Naive thymus-derived CD4-positive, alpha-beta T cell (primary cell): ENCODE data around the gene CHD9. TPM values are rescaled to one million over a fixed set of nuclear protein-coding genes. Genes with fewer than 3 reads are reported as not detected.

Experiments used
- ATAC-seq: fragments of 150-1000 bp; cut with Tn5 transposase; 2 replicates; pipeline ENCODE4 v1.10.0; 2021; ENCODE audit warnings: mild to moderate bottlenecking, moderate library complexity
- CTCF ChIA-PET: fragments of 350-600 bp; sonication (Branson Sonifier 250); formaldehyde crosslinking; loops from one replicate; lab custom pipeline; 2021; ENCODE audit warnings: antibody characterized with exemption; lab: Charles Lee
- POLR2A ChIA-PET: fragments of 350-600 bp; sonication (Branson Sonifier 250); formaldehyde crosslinking; loops from one replicate; lab custom pipeline; 2021; ENCODE audit warnings: antibody characterized with exemption, inconsistent platforms; lab: Charles Lee
- DNase-seq, 9 donors: peaks; one replicate each; pipeline versions ENCODE4 v3.0.0 to v3.0.0-alpha.2; 2020 to 2022; ENCODE audit warnings: mixed read lengths in 1 of 9
- H3K27ac ChIP-seq: one replicate; pipeline ENCODE4 v1.7.0; 2013; ENCODE audit warnings: mild to moderate bottlenecking, low read depth, low read length, moderate library complexity
- H3K27me3 ChIP-seq, 2 donors: one replicate each; pipeline ENCODE4 v1.7.0; 2013; ENCODE audit warnings: low read length in 2 of 2, mild to moderate bottlenecking in 2 of 2, moderate library complexity in 2 of 2; ENCODE audit not compliant: control insufficient read depth in 2 of 2, insufficient read depth in 2 of 2
- H3K36me3 ChIP-seq, 3 experiments: 1 replicate in 2 of 3; 2 replicates in 1 of 3; pipeline ENCODE4 v1.7.0; 2013; ENCODE audit warnings: low read length in 3 of 3, mild to moderate bottlenecking in 3 of 3, moderate library complexity in 1 of 3; ENCODE audit not compliant: insufficient read depth in 3 of 3, control insufficient read depth in 2 of 3
- H3K4me1 ChIP-seq, 2 donors: one replicate each; pipeline ENCODE4 v1.7.0; 2013; ENCODE audit warnings: low read length in 2 of 2, mild to moderate bottlenecking in 2 of 2, moderate library complexity in 1 of 2; ENCODE audit not compliant: control insufficient read depth in 2 of 2, insufficient read depth in 2 of 2
- H3K4me3 ChIP-seq: 2 replicates; pipeline ENCODE4 v1.7.0; 2013; ENCODE audit warnings: mild to moderate bottlenecking, low read length
- H3K9me3 ChIP-seq, 3 experiments: 1 replicate in 2 of 3; 2 replicates in 1 of 3; pipeline ENCODE4 v1.7.0; 2013; ENCODE audit warnings: low read length in 3 of 3; ENCODE audit not compliant: control insufficient read depth in 2 of 3
- H3K27ac Mint-ChIP-seq, 9 donors: one replicate each; pipeline ENCODE4 v1.8.0; 2020 to 2022; ENCODE audit warnings: mixed read lengths in 9 of 9, mild to moderate bottlenecking in 8 of 9, moderate library complexity in 5 of 9, inconsistent platforms in 2 of 9
- H3K27me3 Mint-ChIP-seq, 5 donors: one replicate each; pipeline ENCODE4 v1.8.0; 2021 to 2022; ENCODE audit warnings: mixed read lengths in 5 of 5, mild to moderate bottlenecking in 1 of 5
- H3K36me3 Mint-ChIP-seq, 5 donors: one replicate each; pipeline ENCODE4 v1.8.0; 2020 to 2022; ENCODE audit warnings: mixed read lengths in 5 of 5, mild to moderate bottlenecking in 3 of 5, inconsistent platforms in 1 of 5
- H3K4me1 Mint-ChIP-seq, 7 donors: one replicate each; pipeline ENCODE4 v1.8.0; 2020 to 2022; ENCODE audit warnings: mixed read lengths in 7 of 7, mild to moderate bottlenecking in 3 of 7, inconsistent platforms in 1 of 7
- H3K4me3 Mint-ChIP-seq, 10 donors: one replicate each; pipeline ENCODE4 v1.8.0; 2020 to 2022; ENCODE audit warnings: mild to moderate bottlenecking in 10 of 10, mixed read lengths in 10 of 10, moderate library complexity in 6 of 10, inconsistent platforms in 2 of 10
- H3K9me3 Mint-ChIP-seq, 11 donors: one replicate each; pipeline ENCODE4 v1.8.0; 2020 to 2022; ENCODE audit warnings: mixed read lengths in 11 of 11, mild to moderate bottlenecking in 4 of 11, inconsistent platforms in 1 of 11, moderate library complexity in 1 of 11
- intact Hi-C, 2 donors: fragments of 100-400 bp; cut with micrococcal nuclease; formaldehyde crosslinking; loops; one replicate each; pipeline ENCODE4 v1.15.1; 2023
- polyA plus RNA-seq, 2 donors: library from polyadenylated mRNA; unstranded; fragments of 300-500 nt; fragmentation: Illumina TruSeq; gene quantifications; one replicate each; pipeline ENCODE4 v1.2.3, GENCODE V29; 2021
- total RNA-seq, 6 experiments: library from RNA in 5 of 6; stranded (reverse) in 5 of 6; gene quantifications; 1 replicate in 5 of 6; 2 replicates in 1 of 6; pipeline ENCODE4 v1.2.3 and lab custom pipeline; 2021 to 2026

Gene CHD9
- total and polyA plus RNA-seq, 7 experiments from 2014 or later, result 23.8 to 46.4 (median 30.6) TPM

DNA sequence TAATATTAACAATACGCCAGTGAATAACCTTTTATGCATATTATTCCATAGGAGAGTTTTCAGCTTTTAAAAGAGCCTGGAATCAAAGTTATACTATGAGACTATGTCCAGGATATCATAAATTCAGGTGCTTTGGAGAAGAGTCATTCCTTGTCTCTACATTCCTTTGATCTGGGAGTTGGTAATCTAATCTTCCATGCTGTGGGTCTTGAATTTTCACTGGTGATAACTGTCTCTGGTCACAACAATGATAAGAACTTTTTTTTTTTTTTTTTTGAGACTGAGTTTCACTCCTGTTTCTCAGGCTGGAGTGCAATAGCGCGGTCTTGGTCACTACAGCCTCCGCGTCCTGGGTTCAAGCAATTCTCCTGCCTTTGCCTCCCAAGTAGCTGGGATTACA, 50.8 kb downstream of the CHD9 start:
- H3K4me3 Mint-ChIP-seq, result no peak overlapping the region
- H3K4me1 Mint-ChIP-seq, result peaks cover 0 to 4% (median 3%) of the 10 kb centered on the region in 7 donors
- intact Hi-C loops, result no loop called here
- peaks cover 0 to 2% (median 0%) of the 10 kb centered on the region in 11 donors for H3K9me3 Mint-ChIP-seq
- H3K27ac Mint-ChIP-seq, result no peak overlapping the region
- Histone ChIP-seq H3K4me3 (no peak overlapping the region), H3K27me3 (no peaks in the 10 kb centered on the region), H3K4me1 (no peaks in the 10 kb centered on the region), H3K9me3 (no peaks in the 10 kb centered on the region), H3K36me3 (no peaks in the 10 kb centered on the region), H3K27ac (no peak overlapping the region)
- ATAC-seq (no peak), DNase-seq (no peak)
- peaks cover 0 to 3% (median 0%) of the 10 kb centered on the region in 5 donors for H3K36me3 Mint-ChIP-seq
- H3K27me3 Mint-ChIP-seq, result no peaks in the 10 kb centered on the region
- POLR2A ChIA-PET, result no interaction called here
- CTCF ChIA-PET, result no interaction called here

DNA sequence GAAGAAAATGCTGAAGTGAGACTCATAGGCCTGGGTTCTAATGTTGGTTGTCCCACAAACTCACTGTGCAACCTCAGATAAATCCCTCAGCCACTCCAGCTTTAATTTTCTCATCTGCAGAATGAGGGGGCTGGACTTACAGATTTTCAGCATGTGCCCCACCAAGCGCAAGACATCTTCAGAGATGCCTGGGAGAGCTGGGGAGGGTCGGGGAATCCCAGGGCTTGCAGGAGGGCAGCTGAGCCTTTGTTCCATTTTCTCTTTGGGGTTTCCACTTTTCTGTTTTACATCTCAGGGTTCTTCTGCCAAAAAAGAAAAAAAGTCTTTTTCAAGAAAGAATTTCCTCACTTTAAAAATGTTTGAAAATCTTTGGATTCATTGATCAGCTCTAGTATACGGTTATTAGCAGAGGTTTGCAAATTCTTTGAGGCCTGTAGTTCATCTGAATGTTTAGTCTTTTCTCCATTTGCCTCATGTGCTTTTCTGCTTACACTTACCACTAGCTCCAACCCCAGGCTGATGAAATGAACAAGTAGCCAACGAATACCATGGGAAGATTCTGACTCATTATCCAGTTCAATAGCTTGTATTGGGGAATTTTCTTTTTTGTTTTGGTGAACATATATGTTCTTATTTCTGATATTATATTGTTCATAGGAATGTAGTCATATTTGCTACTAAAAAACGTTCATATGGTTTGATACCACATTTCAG, 56.4 kb downstream of the CHD9 start:
- H3K27me3 ChIP-seq, result no peaks in the 10 kb centered on the region
- H3K36me3 Mint-ChIP-seq, result no peaks in the 10 kb centered on the region
- H3K9me3 Mint-ChIP-seq, result peaks cover 0 to 2% (median 0%) of the 10 kb centered on the region in 11 donors
- DNase-seq, result no peak
- ChIA-PET POLR2A (interaction anchor here (0.7 kb wide), 1 partner anchor 19 kb away, joined by 3 read pairs; no protein-coding TSS in a partner anchor), CTCF (no interaction called here)
- H3K27ac Mint-ChIP-seq, result no peak overlapping the region
- intact Hi-C loops, result no loop called here
- H3K4me3 ChIP-seq, result no peak overlapping the region
- H3K4me1 Mint-ChIP-seq, result no peaks in the 10 kb centered on the region
- H3K36me3 ChIP-seq, result no peaks in the 10 kb centered on the region
- no peaks in the 10 kb centered on the region for H3K4me1 ChIP-seq
- no peaks in the 10 kb centered on the region for H3K9me3 ChIP-seq
- H3K4me3 Mint-ChIP-seq, result no peak overlapping the region
- H3K27me3 Mint-ChIP-seq, result no peaks in the 10 kb centered on the region
- ATAC-seq, result no peak
- H3K27ac ChIP-seq, result no peak overlapping the region

- ATAC-seq (no peak), DNase-seq (no peak)
- H3K4me1 Mint-ChIP-seq, result no peaks in the 10 kb centered on the region
- no peak overlapping the region for H3K27ac Mint-ChIP-seq
- POLR2A ChIA-PET, result interaction anchor here (0.7 kb wide), 1 partner anchor 18 kb away, joined by 3 read pairs; no protein-coding TSS in a partner anchor
- H3K27me3 Mint-ChIP-seq, result no peaks in the 10 kb centered on the region
- Histone ChIP-seq H3K36me3 (no peaks in the 10 kb centered on the region), H3K9me3 (no peaks in the 10 kb centered on the region), H3K27ac (no peak overlapping the region), H3K4me1 (no peaks in the 10 kb centered on the region), H3K4me3 (no peak overlapping the region), H3K27me3 (no peaks in the 10 kb centered on the region)
- peaks cover 0 to 2% (median 0%) of the 10 kb centered on the region in 11 donors for H3K9me3 Mint-ChIP-seq
- H3K36me3 Mint-ChIP-seq, result peaks cover 0 to 3% (median 0%) of the 10 kb centered on the region in 5 donors
- CTCF ChIA-PET, result no interaction called here
- H3K4me3 Mint-ChIP-seq, result no peak overlapping the region
- intact Hi-C loops, result no loop called here
Observed at GRCh38 chr16:53112015-53112414, 57.2 kb downstream of the CHD9 start.

DNA sequence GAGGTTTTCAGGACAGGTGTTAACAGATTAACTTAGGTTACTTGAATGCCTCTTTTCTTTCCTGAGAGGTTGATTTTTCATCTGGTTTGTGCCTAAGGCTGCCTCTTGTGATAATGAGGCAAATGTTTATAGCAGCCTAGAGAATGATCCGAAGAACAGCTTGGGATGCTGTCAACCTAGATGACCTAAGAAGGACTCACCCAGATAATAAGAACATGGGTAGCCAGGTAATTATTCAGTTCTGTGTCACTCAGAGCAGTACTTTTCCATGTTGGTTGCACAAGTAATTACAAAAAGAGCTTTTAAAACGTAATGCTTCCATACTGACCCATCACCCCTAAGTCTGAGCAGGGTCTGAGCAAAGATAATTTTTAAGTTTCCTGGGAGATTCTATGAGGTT, 60.3 kb downstream of the CHD9 start:
- H3K4me1 Mint-ChIP-seq, result no peaks in the 10 kb centered on the region
- Histone ChIP-seq H3K4me1 (no peaks in the 10 kb centered on the region), H3K27me3 (no peaks in the 10 kb centered on the region), H3K27ac (no peak overlapping the region), H3K36me3 (no peaks in the 10 kb centered on the region), H3K9me3 (no peaks in the 10 kb centered on the region), H3K4me3 (no peak overlapping the region)
- H3K4me3 Mint-ChIP-seq, result no peak overlapping the region
- ATAC-seq (no peak), DNase-seq (no peak)
- H3K27ac Mint-ChIP-seq, result no peak overlapping the region
- ChIA-PET CTCF (no interaction called here), POLR2A (no interaction called here)
- intact Hi-C loops, result no loop called here
- H3K9me3 Mint-ChIP-seq, result peaks cover 0 to 2% (median 0%) of the 10 kb centered on the region in 11 donors
- H3K27me3 Mint-ChIP-seq, result no peaks in the 10 kb centered on the region
- H3K36me3 Mint-ChIP-seq, result peaks cover 0 to 3% (median 0%) of the 10 kb centered on the region in 5 donors

GRCh38 chr16:53115773-53116172, 61.0 kb downstream of the CHD9 start:
- no peaks in the 10 kb centered on the region for H3K4me1 Mint-ChIP-seq
- H3K9me3 ChIP-seq, result no peaks in the 10 kb centered on the region
- H3K27ac Mint-ChIP-seq, result peak overlapping the region in 1 of 9 donors; percentile 11
- intact Hi-C loops, result no loop called here
- H3K36me3 ChIP-seq, result no peaks in the 10 kb centered on the region
- H3K9me3 Mint-ChIP-seq, result peaks cover 0 to 2% (median 0%) of the 10 kb centered on the region in 11 donors
- CTCF ChIA-PET, result no interaction called here
- H3K4me3 Mint-ChIP-seq, result no peak overlapping the region
- POLR2A ChIA-PET, result no interaction called here
- no peak for DNase-seq
- no peaks in the 10 kb centered on the region for H3K27me3 ChIP-seq
- no peak overlapping the region for H3K27ac ChIP-seq
- H3K27me3 Mint-ChIP-seq, result no peaks in the 10 kb centered on the region
- peaks cover 0 to 3% (median 0%) of the 10 kb centered on the region in 5 donors for H3K36me3 Mint-ChIP-seq
- no peaks in the 10 kb centered on the region for H3K4me1 ChIP-seq
- no peak overlapping the region for H3K4me3 ChIP-seq
- ATAC-seq, result no peak

DNA sequence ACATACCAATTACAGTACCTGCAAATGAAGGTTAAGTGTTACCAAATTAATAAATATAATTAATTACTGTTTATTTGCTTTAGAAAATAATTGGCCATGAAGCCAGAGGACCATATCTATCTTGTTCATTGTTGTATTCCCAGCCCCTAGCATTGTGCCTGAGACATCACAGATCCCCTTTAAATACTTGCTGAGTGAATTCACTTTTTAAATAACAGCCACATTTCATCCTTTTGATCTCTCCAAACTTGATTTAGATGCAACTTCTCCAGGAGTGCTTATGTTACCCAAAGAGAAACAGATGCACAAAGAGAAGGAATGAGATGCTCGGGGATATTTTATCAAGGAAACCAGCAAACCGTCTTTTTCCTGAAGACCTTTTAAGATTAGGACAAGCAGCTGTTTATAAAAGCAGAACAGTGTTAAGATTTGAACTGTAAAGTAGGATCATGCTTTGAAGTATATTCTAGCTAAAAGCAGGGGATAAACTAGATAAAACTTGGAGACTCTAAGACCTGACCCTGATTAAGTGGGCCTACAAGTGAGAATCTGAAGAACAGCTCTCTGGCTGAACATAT, 66.3 kb downstream of the CHD9 start:
- Mint-ChIP-seq H3K27me3 (no peaks in the 10 kb centered on the region), H3K4me3 (no peak overlapping the region), H3K4me1 (no peaks in the 10 kb centered on the region), H3K27ac (peak overlapping the region in 1 of 9 donors; percentile 18), H3K9me3 (peaks cover 0 to 5% (median 3%) of the 10 kb centered on the region in 11 donors), H3K36me3 (peaks cover 0 to 5% (median 4%) of the 10 kb centered on the region in 5 donors)
- no peaks in the 10 kb centered on the region for H3K4me1 ChIP-seq
- H3K4me3 ChIP-seq, result no peak overlapping the region
- ChIA-PET POLR2A (no interaction called here), CTCF (no interaction called here)
- no peaks in the 10 kb centered on the region for H3K36me3 ChIP-seq
- H3K27ac ChIP-seq, result no peak overlapping the region
- intact Hi-C loops, result no loop called here
- no peaks in the 10 kb centered on the region for H3K9me3 ChIP-seq
- no peaks in the 10 kb centered on the region for H3K27me3 ChIP-seq
- DNase-seq, result no peak
- no peak for ATAC-seq
